SK-N-MC (cell line): ENCODE data around the gene KARS1.

ENCODE experiments used
- DNase-seq: peaks from one replicate; pipeline ENCODE4 v3.0.0-alpha.2; 2011; ENCODE audit warnings: low read depth, low spot score
- H3K27ac ChIP-seq: fragments of 200-600 bp; sonication (generic); 2 replicates; pipeline ENCODE4 v1.5.1; 2016; ENCODE audit warnings: mixed run types
- H3K36me3 ChIP-seq: fragments of 200-600 bp; sonication (generic); 2 replicates; pipeline ENCODE4 v1.6.1; 2017; ENCODE audit warnings: antibody characterized with exemption, low read length, mixed read lengths; ENCODE audit not compliant: insufficient read depth
- H3K4me3 ChIP-seq: fragments of 200-600 bp; sonication (generic); 2 replicates; pipeline ENCODE4 v1.5.1; 2016
- H3K9ac ChIP-seq: fragments of 200-600 bp; sonication (generic); 2 replicates; pipeline ENCODE4 v1.8.0; 2017; ENCODE audit warnings: mixed run types, mixed read lengths; ENCODE audit not compliant: insufficient read length
- H3K9me3 ChIP-seq: fragments of 200-600 bp; sonication (generic); 2 replicates; pipeline ENCODE4 v1.6.1; 2017; ENCODE audit warnings: low read depth, mild to moderate bottlenecking, antibody characterized with exemption, low read length, moderate library complexity, mixed read lengths
- EZH2 ChIP-seq: fragments of 200-600 bp; sonication (generic); IDR thresholded peaks from one replicate; pipeline ENCODE4 v1.6.1; 2017; ENCODE audit warnings: antibody characterized with exemption
- FOXP2 ChIP-seq: optimal IDR thresholded peaks from 2 replicates; pipeline ENCODE3; 2011; ENCODE audit warnings: mild to moderate bottlenecking, moderate library complexity; ENCODE audit not compliant: insufficient read depth; ENCODE audit errors: extremely low read length, control extremely low read depth
- POLR2AphosphoS5 ChIP-seq: IDR thresholded peaks from 2 replicates; pipeline ENCODE4 v1.6.1; 2012; ENCODE audit warnings: mild to moderate bottlenecking, low read depth, low read length, borderline replicate concordance

The KARS1 gene

GRCh38 chr16:75584108-75584507 lies 63.4 kb downstream of the KARS1 start:
- TF ChIP-seq FOXP2: no peak
- TF ChIP-seq POLR2AphosphoS5: no peak
- TF ChIP-seq EZH2: no peak
- Histone ChIP-seq H3K4me3 (no peak overlapping the region), H3K36me3 (no peaks in the 10 kb centered on the region), H3K27ac (no peak overlapping the region), H3K9ac (no peak overlapping the region), H3K9me3 (no peaks in the 10 kb centered on the region)
- DNase-seq: no peak

- no peaks in the 10 kb centered on the region for H3K9me3 ChIP-seq
- H3K4me3 ChIP-seq: no peak overlapping the region
- TF ChIP-seq POLR2AphosphoS5 (no peak), EZH2 (no peak), FOXP2 (no peak)
- DNase-seq: no peak
- no peak overlapping the region for H3K9ac ChIP-seq
- no peak overlapping the region for H3K27ac ChIP-seq
- H3K36me3 ChIP-seq: peaks cover 7% of the 10 kb centered on the region
Measured at GRCh38 chr16:75579281-75579834, 68.1 kb downstream of the KARS1 start.

- TF ChIP-seq POLR2AphosphoS5 (no peak), FOXP2 (no peak), EZH2 (no peak)
- Histone ChIP-seq H3K9ac (no peak overlapping the region), H3K9me3 (no peaks in the 10 kb centered on the region), H3K27ac (no peak overlapping the region), H3K36me3 (peaks cover 7% of the 10 kb centered on the region), H3K4me3 (no peak overlapping the region)
- no peak for DNase-seq
Measured at GRCh38 chr16:75578725-75579124, 68.7 kb downstream of the KARS1 start.

- Histone ChIP-seq H3K27ac (no peak overlapping the region), H3K9me3 (no peaks in the 10 kb centered on the region), H3K4me3 (no peak overlapping the region), H3K9ac (no peak overlapping the region), H3K36me3 (peaks cover 7% of the 10 kb centered on the region)
- TF ChIP-seq EZH2 (no peak), POLR2AphosphoS5 (no peak), FOXP2 (no peak)
- no peak for DNase-seq
Measured at GRCh38 chr16:75578212-75578611, 69.3 kb downstream of the KARS1 start.
